ENCODE results near the gene NUP43.

Gene NUP43

GRCh38 chr6:149781715-149782114, 35.4 kb upstream of the NUP43 start:
- H3K9ac ChIP-seq (ENCODE audit: low read length): no peak overlapping the region
- H4K20me1 ChIP-seq (ENCODE audit: insufficient read depth, low read length): no peaks in the 10 kb centered on the region
- H3K9me2 ChIP-seq (ENCODE audit: low read depth, low read length): no peaks in the 10 kb centered on the region
- no peak overlapping the region for H2AFZ ChIP-seq (ENCODE audit: low read length)
- no peaks in the 10 kb centered on the region for H3K9me3 ChIP-seq (ENCODE audit: low read length)
- H3K4me3 ChIP-seq (ENCODE audit: low read depth, low read length, poor library complexity, severe bottlenecking): no peak overlapping the region
- no peaks in the 10 kb centered on the region for H3K27me3 ChIP-seq (ENCODE audit: insufficient read depth, low read length)
- no peaks in the 10 kb centered on the region for H3K79me2 ChIP-seq (ENCODE audit: insufficient read depth, low read length)
- no peaks in the 10 kb centered on the region for H3K4me1 ChIP-seq (ENCODE audit: insufficient read depth, low read length, severe bottlenecking)
- no peaks in the 10 kb centered on the region for H3F3A ChIP-seq (ENCODE audit: insufficient read depth, low read length)
- no peak for TF ChIP-seq EZH2 (IDR thresholded peaks at IDR 0.05; ENCODE audit: borderline replicate concordance, low read length)
- TF ChIP-seq CTCF (IDR thresholded peaks at IDR 0.05; ENCODE audit: low read length): no peak
- H3K36me3 ChIP-seq (ENCODE audit: insufficient read depth, low read length): peaks cover 57% of the 10 kb centered on the region
- no peak overlapping the region for H3K27ac ChIP-seq (ENCODE audit: low read depth, low read length, poor library complexity, severe bottlenecking)
- no peak overlapping the region for H3K4me2 ChIP-seq (ENCODE audit: low read length)

GRCh38 chr6:149779644-149779963, 33.3 kb upstream of the NUP43 start:
- Histone ChIP-seq H3F3A (ENCODE audit: insufficient read depth, low read length) (no peaks in the 10 kb centered on the region), H3K9ac (ENCODE audit: low read length) (no peak overlapping the region), H3K9me2 (ENCODE audit: low read depth, low read length) (no peaks in the 10 kb centered on the region), H3K79me2 (ENCODE audit: insufficient read depth, low read length) (no peaks in the 10 kb centered on the region), H2AFZ (ENCODE audit: low read length) (no peak overlapping the region), H3K27ac (ENCODE audit: low read depth, low read length, poor library complexity, severe bottlenecking) (no peak overlapping the region), H3K4me1 (ENCODE audit: insufficient read depth, low read length, severe bottlenecking) (no peaks in the 10 kb centered on the region), H3K27me3 (ENCODE audit: insufficient read depth, low read length) (no peaks in the 10 kb centered on the region), H3K36me3 (ENCODE audit: insufficient read depth, low read length) (peaks cover 73% of the 10 kb centered on the region), H3K9me3 (ENCODE audit: low read length) (no peaks in the 10 kb centered on the region), H4K20me1 (ENCODE audit: insufficient read depth, low read length) (no peaks in the 10 kb centered on the region), H3K4me3 (ENCODE audit: low read depth, low read length, poor library complexity, severe bottlenecking) (no peak overlapping the region), H3K4me2 (ENCODE audit: low read length) (no peak overlapping the region)
- TF ChIP-seq CTCF (IDR thresholded peaks at IDR 0.05; ENCODE audit: low read length) (no peak), EZH2 (IDR thresholded peaks at IDR 0.05; ENCODE audit: borderline replicate concordance, low read length) (no peak)

GRCh38 chr6:149777624-149778023, 31.3 kb upstream of the NUP43 start:
- Histone ChIP-seq H3K9me2 (ENCODE audit: low read depth, low read length) (no peaks in the 10 kb centered on the region), H4K20me1 (ENCODE audit: insufficient read depth, low read length) (no peaks in the 10 kb centered on the region), H3K79me2 (ENCODE audit: insufficient read depth, low read length) (no peaks in the 10 kb centered on the region), H3K9me3 (ENCODE audit: low read length) (no peaks in the 10 kb centered on the region), H3K27me3 (ENCODE audit: insufficient read depth, low read length) (no peaks in the 10 kb centered on the region), H3K4me1 (ENCODE audit: insufficient read depth, low read length, severe bottlenecking) (no peaks in the 10 kb centered on the region), H3K27ac (ENCODE audit: low read depth, low read length, poor library complexity, severe bottlenecking) (no peak overlapping the region), H3K36me3 (ENCODE audit: insufficient read depth, low read length) (peaks cover 76% of the 10 kb centered on the region), H3F3A (ENCODE audit: insufficient read depth, low read length) (no peaks in the 10 kb centered on the region), H3K9ac (ENCODE audit: low read length) (no peak overlapping the region), H3K4me2 (ENCODE audit: low read length) (no peak overlapping the region), H3K4me3 (ENCODE audit: low read depth, low read length, poor library complexity, severe bottlenecking) (no peak overlapping the region), H2AFZ (ENCODE audit: low read length) (no peak overlapping the region)
- no peak for TF ChIP-seq CTCF (IDR thresholded peaks at IDR 0.05; ENCODE audit: low read length)
- no peak for TF ChIP-seq EZH2 (IDR thresholded peaks at IDR 0.05; ENCODE audit: borderline replicate concordance, low read length)

Measured in OCI-LY1 (cell line).